ENCODE results near the gene ZDHHC11B.
"Not testable (repeated sequence)": the region's sequence is repeated elsewhere in the genome, so short reads cannot be mapped to it uniquely, and the experiment has no call there.

GRCh38 chr5:752532-753115 lies 31.9 kb downstream of the ZDHHC11B start:
- TF ChIP-seq CTCF, EZH2 (IDR thresholded peaks at IDR 0.05): not testable (repeated sequence)

All from neural progenitor cell (in vitro differentiated cells).